H9 (cell line): ENCODE data around the gene BFSP2. TPM values are rescaled to one million over a fixed set of nuclear protein-coding genes. Genes with fewer than 3 reads are reported as not detected.

Source experiments
- DNase-seq: peaks from one replicate; pipeline ENCODE4 v3.0.0-alpha.2; 2017
- H2AFZ ChIP-seq: one replicate; pipeline ENCODE4 v1.6.1; 2013; ENCODE audit warnings: mild to moderate bottlenecking, low read length, control low read depth, moderate library complexity
- H2AK5ac ChIP-seq: 2 replicates; pipeline ENCODE4 v1.6.1; 2013; ENCODE audit warnings: low read length, control low read depth, mixed read lengths; ENCODE audit not compliant: insufficient read length
- H2BK120ac ChIP-seq: one replicate; pipeline ENCODE4 v1.6.1; 2013; ENCODE audit warnings: low read depth, mild to moderate bottlenecking, low read length, control low read depth, inconsistent platforms; ENCODE audit not compliant: poor library complexity, severe bottlenecking
- H2BK12ac ChIP-seq: 2 replicates; pipeline ENCODE4 v1.6.1; 2013; ENCODE audit warnings: low read length, control low read depth, mixed read lengths, low read depth; ENCODE audit not compliant: insufficient read length
- H2BK15ac ChIP-seq: 2 replicates; pipeline ENCODE4 v1.6.1; 2013; ENCODE audit warnings: low read depth, low read length, control low read depth
- H2BK20ac ChIP-seq: one replicate; pipeline ENCODE4 v1.6.1; 2013; ENCODE audit warnings: low read depth, mild to moderate bottlenecking, low read length, control low read depth, inconsistent platforms; ENCODE audit not compliant: poor library complexity, severe bottlenecking
- H2BK5ac ChIP-seq: 2 replicates; pipeline ENCODE4 v1.6.1; 2013; ENCODE audit warnings: low read length, control low read depth, mixed read lengths; ENCODE audit not compliant: insufficient read length
- H3K14ac ChIP-seq: 2 replicates; pipeline ENCODE4 v1.6.1; 2013; ENCODE audit warnings: low read length, control low read depth; ENCODE audit not compliant: insufficient read depth
- H3K18ac ChIP-seq: 2 replicates; pipeline ENCODE4 v1.6.1; 2013; ENCODE audit warnings: low read depth, mild to moderate bottlenecking, mixed read lengths, low read length, control low read depth; ENCODE audit not compliant: insufficient read length
- H3K23ac ChIP-seq: 2 replicates; pipeline ENCODE4 v1.6.1; 2013; ENCODE audit warnings: low read length, control low read depth, mixed read lengths, low read depth; ENCODE audit not compliant: insufficient read length
- H3K23me2 ChIP-seq: 2 replicates; pipeline ENCODE4 v1.6.1; 2013; ENCODE audit warnings: low read depth, mild to moderate bottlenecking, mixed read lengths, low read length, control low read depth; ENCODE audit not compliant: insufficient read length, poor library complexity, severe bottlenecking
- H3K27ac ChIP-seq: 2 replicates; pipeline ENCODE4 v1.5.1; 2013; ENCODE audit warnings: low read length, control low read depth, mixed read lengths, low read depth; ENCODE audit not compliant: insufficient read length
- H3K27me3 ChIP-seq: 2 replicates; pipeline ENCODE4 v1.6.1; 2013; ENCODE audit warnings: low read length, control low read depth, inconsistent platforms; ENCODE audit not compliant: insufficient read depth
- H3K4ac ChIP-seq: 2 replicates; pipeline ENCODE4 v1.6.1; 2013; ENCODE audit warnings: low read depth, mild to moderate bottlenecking, control low read depth, inconsistent platforms, low read length, moderate library complexity
- H3K4me1 ChIP-seq: 2 replicates; pipeline ENCODE4 v1.6.1; 2013; ENCODE audit warnings: low read length, control low read depth, inconsistent platforms; ENCODE audit not compliant: insufficient read depth
- H3K4me2 ChIP-seq: 2 replicates; pipeline ENCODE4 v1.6.1; 2013; ENCODE audit warnings: low read length, control low read depth, mixed read lengths; ENCODE audit not compliant: insufficient read length, insufficient read depth
- H3K56ac ChIP-seq: 2 replicates; pipeline ENCODE4 v1.6.1; 2013; ENCODE audit warnings: low read depth, mild to moderate bottlenecking, mixed read lengths, low read length, control low read depth; ENCODE audit not compliant: insufficient read length
- H3K79me1 ChIP-seq: 2 replicates; pipeline ENCODE4 v1.6.1; 2013; ENCODE audit warnings: low read depth, mild to moderate bottlenecking, moderate library complexity, low read length, control low read depth, inconsistent platforms; ENCODE audit not compliant: insufficient read depth, poor library complexity, severe bottlenecking
- H3K79me2 ChIP-seq: 2 replicates; pipeline ENCODE4 v1.6.1; 2013; ENCODE audit warnings: low read length, control low read depth, inconsistent platforms; ENCODE audit not compliant: insufficient read depth
- H3K9ac ChIP-seq: 2 replicates; pipeline ENCODE4 v1.6.1; 2013; ENCODE audit warnings: low read length, control low read depth, mixed read lengths; ENCODE audit not compliant: insufficient read length; ENCODE audit errors: extremely low read depth
- H3K9me3 ChIP-seq: one replicate; pipeline ENCODE4 v1.6.1; 2013; ENCODE audit warnings: low read depth, low read length, inconsistent platforms; ENCODE audit not compliant: control insufficient read depth
- H3T11ph ChIP-seq: one replicate; pipeline ENCODE4 v1.6.1; 2013; ENCODE audit warnings: mild to moderate bottlenecking, low read length, control low read depth, inconsistent platforms
- H4K20me1 ChIP-seq: one replicate; pipeline ENCODE4 v1.6.1; 2013; ENCODE audit not compliant: control insufficient read depth, insufficient read length, insufficient read depth
- H4K5ac ChIP-seq: 2 replicates; pipeline ENCODE4 v1.6.1; 2013; ENCODE audit warnings: low read depth, mild to moderate bottlenecking, mixed read lengths, low read length, control low read depth; ENCODE audit not compliant: insufficient read length
- H4K8ac ChIP-seq: replicated peaks from 2 replicates; pipeline ENCODE4 v1.6.1; 2013; ENCODE audit warnings: low read length, control low read depth, mixed read lengths, low read depth; ENCODE audit not compliant: insufficient read length
- H4K91ac ChIP-seq: 2 replicates; pipeline ENCODE4 v1.6.1; 2013; ENCODE audit warnings: low read depth, mild to moderate bottlenecking, moderate library complexity, mixed read lengths, low read length, control low read depth; ENCODE audit not compliant: insufficient read length
- H3K27ac Mint-ChIP-seq, 3 experiments: 2 replicates in 2 of 3; 3 replicates in 1 of 3; pipeline ENCODE4 v1.8.0; 2020 to 2021; ENCODE audit warnings: mixed read lengths in 3 of 3, mild to moderate bottlenecking in 1 of 3, moderate library complexity in 1 of 3
- H3K27me3 Mint-ChIP-seq: 2 replicates; pipeline ENCODE4 v1.8.0; 2021; ENCODE audit warnings: low read depth, mild to moderate bottlenecking, moderate library complexity, mixed read lengths
- H3K36me3 Mint-ChIP-seq, 3 experiments: 2 replicates in 2 of 3; 3 replicates in 1 of 3; pipeline ENCODE4 v1.8.0; 2020 to 2021; ENCODE audit warnings: low read depth in 3 of 3, mixed read lengths in 3 of 3; ENCODE audit not compliant: insufficient read depth in 1 of 3
- H3K4me1 Mint-ChIP-seq, 2 experiments: 2 replicates each; pipeline ENCODE4 v1.8.0; 2020; ENCODE audit warnings: mixed read lengths in 2 of 2
- H3K4me3 Mint-ChIP-seq, 2 experiments: 2 replicates in 1 of 2; 3 replicates in 1 of 2; pipeline ENCODE4 v1.8.0; 2020 to 2021; ENCODE audit warnings: mild to moderate bottlenecking in 2 of 2, mixed read lengths in 2 of 2, moderate library complexity in 1 of 2
- H3K9me3 Mint-ChIP-seq, 2 experiments: 2 replicates in 1 of 2; 3 replicates in 1 of 2; pipeline ENCODE4 v1.8.0; 2020; ENCODE audit warnings: mild to moderate bottlenecking in 2 of 2, mixed read lengths in 2 of 2, moderate library complexity in 1 of 2
- CTCF ChIP-seq: fragments of 200-600 bp; sonication (generic); conservative IDR thresholded peaks from 3 replicates; pipeline ENCODE4 v1.8.0; 2021; ENCODE audit warnings: antibody characterized with exemption, mild to moderate bottlenecking
- WGBS: extraction: QIAGEN DNeasy Blood & Tissue Kit; methylation state at CpG from one replicate; pipeline ENCODE4 v1.1.7; 2013; ENCODE audit warnings: missing lambda C conversion rate, low lambda C conversion rate, mixed read lengths; ENCODE audit not compliant: insufficient read length; ENCODE audit errors: extremely low coverage; 5-methylcytosine and 5-hydroxymethylcytosine counted together
- total RNA-seq: library from RNA; stranded (reverse); gene quantifications from 2 replicates; pipeline ENCODE4 v1.2.1, GENCODE V29; 2021

BFSP2 gene
- total RNA-seq, 1 experiment from 2014 or later = not detected

DNA sequence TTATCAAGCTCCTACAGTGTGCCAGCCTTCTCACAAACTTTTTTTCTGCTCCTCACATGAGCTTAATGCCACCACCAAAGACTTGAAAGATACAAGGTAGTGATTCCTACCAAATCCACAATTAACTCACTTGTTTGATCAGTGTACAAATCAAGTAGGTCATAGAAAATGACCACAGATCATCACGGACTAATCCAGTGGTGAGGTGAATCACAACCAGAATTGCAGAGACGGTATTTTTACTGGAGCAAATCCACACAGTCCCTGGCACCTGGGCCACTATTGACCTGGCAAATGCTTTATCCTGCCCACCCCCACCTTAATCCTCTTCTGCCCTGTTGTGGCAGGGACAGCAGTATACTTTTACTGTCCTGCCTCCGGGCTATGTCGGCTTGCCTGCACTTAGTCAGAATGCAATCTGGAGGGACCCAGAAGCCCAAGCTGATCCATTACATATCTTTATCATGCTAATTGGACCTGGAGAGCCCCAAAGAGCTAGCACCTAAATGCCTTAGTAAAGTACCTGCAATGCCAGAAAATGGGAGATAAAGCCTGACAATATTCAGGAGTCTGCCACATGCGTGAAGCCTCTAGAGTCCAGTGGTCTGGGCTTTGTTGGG lies 89.7 kb downstream of the BFSP2 start:
- no peak overlapping the region for H3K4me2 ChIP-seq
- peaks cover 16 to 28% (median 26%) of the 10 kb centered on the region in 3 experiments for H3K36me3 Mint-ChIP-seq
- no peak overlapping the region for H3T11ph ChIP-seq
- H3K4me1 Mint-ChIP-seq = peaks cover 33 to 35% of the 10 kb centered on the region in 2 experiments
- no peak overlapping the region for H3K27ac ChIP-seq
- no peak overlapping the region for H3K4ac ChIP-seq
- no CpG with 5 or more reads among the region's 5 CpGs for WGBS
- H3K14ac ChIP-seq = no peak overlapping the region
- H2AFZ ChIP-seq = no peak overlapping the region
- peaks cover 22% of the 10 kb centered on the region for H3K9me3 ChIP-seq
- H3K9ac ChIP-seq = no peak overlapping the region
- peak overlapping the region in 2 of 3 experiments; percentile 24 to 76; a peak in 3 of 7 replicates for H3K27ac Mint-ChIP-seq
- peak; percentile 66 for DNase-seq
- no peak overlapping the region for H2AK5ac ChIP-seq
- no peak overlapping the region for H3K4me3 Mint-ChIP-seq
- no peak overlapping the region for H2BK120ac ChIP-seq
- H2BK20ac ChIP-seq = no peak overlapping the region
- H3K27me3 ChIP-seq = no peaks in the 10 kb centered on the region
- H3K23ac ChIP-seq = no peak overlapping the region
- no peak overlapping the region for H2BK15ac ChIP-seq
- H3K4me1 ChIP-seq = no peaks in the 10 kb centered on the region; the same call in 1 of the 2 replicates
- no peak overlapping the region for H3K56ac ChIP-seq
- no peaks in the 10 kb centered on the region for H3K79me2 ChIP-seq
- no peak for TF ChIP-seq CTCF
- H3K79me1 ChIP-seq = no peaks in the 10 kb centered on the region
- no peak overlapping the region for H2BK12ac ChIP-seq
- peaks cover 4% of the 10 kb centered on the region; the same call in 1 of the 2 replicates for H3K27me3 Mint-ChIP-seq
- H4K8ac ChIP-seq = no peak overlapping the region
- H3K23me2 ChIP-seq = no peaks in the 10 kb centered on the region
- H4K91ac ChIP-seq = no peak overlapping the region
- no peak overlapping the region for H2BK5ac ChIP-seq
- H4K20me1 ChIP-seq = no peaks in the 10 kb centered on the region
- peaks cover 34 to 38% of the 10 kb centered on the region in 2 experiments for H3K9me3 Mint-ChIP-seq
- no peak overlapping the region for H3K18ac ChIP-seq
- no peak overlapping the region for H4K5ac ChIP-seq
